GM12874 (cell line): Measurements from ENCODE around the gene CRYBG1.

ENCODE experiments used
- TF ChIP-seq, protein P1 (sequence below): IDR thresholded peaks from 2 replicates; pipeline ENCODE4 v1.5.1; 2011; ENCODE audit warnings: low read depth, mild to moderate bottlenecking, control low read depth, low read length, moderate library complexity; ENCODE audit not compliant: insufficient read depth

The CRYBG1 gene

DNA sequence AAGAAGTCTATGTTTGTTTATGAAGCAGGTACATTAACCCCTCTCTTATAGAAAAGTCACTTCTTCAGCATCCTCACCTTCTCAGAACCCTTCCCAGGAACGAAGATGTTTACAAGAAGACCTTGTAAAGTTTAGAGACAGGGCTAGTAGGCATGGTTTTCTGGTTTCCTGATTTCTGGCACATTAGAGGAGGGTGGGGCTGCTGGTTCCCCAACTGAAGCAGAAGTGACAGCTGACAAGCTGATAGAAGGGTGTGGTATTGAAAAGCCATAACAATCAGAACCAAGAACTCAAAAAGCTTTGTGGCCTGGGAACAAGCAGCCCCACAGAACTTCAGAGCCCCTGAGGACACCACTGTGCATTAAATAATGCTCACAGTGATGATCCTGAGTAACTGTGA is 177.6 kb downstream of the CRYBG1 start:
- TF ChIP-seq, protein P1, sequence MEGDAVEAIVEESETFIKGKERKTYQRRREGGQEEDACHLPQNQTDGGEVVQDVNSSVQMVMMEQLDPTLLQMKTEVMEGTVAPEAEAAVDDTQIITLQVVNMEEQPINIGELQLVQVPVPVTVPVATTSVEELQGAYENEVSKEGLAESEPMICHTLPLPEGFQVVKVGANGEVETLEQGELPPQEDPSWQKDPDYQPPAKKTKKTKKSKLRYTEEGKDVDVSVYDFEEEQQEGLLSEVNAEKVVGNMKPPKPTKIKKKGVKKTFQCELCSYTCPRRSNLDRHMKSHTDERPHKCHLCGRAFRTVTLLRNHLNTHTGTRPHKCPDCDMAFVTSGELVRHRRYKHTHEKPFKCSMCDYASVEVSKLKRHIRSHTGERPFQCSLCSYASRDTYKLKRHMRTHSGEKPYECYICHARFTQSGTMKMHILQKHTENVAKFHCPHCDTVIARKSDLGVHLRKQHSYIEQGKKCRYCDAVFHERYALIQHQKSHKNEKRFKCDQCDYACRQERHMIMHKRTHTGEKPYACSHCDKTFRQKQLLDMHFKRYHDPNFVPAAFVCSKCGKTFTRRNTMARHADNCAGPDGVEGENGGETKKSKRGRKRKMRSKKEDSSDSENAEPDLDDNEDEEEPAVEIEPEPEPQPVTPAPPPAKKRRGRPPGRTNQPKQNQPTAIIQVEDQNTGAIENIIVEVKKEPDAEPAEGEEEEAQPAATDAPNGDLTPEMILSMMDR: no peak

DNA sequence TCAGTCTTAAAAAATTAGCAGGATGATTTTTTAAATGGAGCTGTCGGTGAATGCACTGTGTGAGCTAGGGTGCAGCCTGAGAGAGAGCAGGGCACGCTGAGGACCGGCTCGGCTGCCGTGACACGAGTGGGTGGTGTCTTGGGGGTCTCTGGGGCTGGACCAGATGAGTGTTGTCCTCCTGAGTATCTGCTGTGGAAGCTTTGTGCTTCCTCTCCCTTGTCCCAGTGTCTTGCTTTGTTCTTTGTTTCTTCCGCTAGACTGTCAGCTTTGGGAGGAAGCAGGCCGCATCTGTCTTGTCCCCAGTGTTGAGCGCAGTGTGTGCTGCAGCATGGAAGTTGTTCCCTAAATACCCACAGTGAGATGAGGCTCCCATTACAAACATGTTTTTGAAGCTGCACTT is 179.4 kb downstream of the CRYBG1 start:
- TF ChIP-seq, protein P1: no peak

DNA sequence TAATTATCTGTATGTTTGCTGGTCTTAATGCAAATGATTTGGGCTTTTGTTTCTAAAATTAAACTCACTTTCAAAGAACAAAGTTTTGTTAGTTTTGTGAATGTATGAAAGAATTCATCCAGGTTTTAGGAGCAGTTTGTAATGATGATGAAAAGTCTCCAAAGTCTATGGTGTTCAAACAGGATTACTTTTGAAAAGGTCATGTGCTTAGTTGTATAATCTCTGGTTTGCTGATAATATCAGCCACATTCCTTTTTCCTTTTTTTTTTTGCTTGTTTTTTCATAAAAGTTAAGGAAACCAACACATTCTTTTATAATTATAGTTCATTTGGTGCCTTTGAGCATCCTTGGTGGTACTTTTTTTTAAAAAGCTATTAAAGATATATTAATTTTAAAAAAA is 179.9 kb downstream of the CRYBG1 start:
- TF ChIP-seq, protein P1: no peak

DNA sequence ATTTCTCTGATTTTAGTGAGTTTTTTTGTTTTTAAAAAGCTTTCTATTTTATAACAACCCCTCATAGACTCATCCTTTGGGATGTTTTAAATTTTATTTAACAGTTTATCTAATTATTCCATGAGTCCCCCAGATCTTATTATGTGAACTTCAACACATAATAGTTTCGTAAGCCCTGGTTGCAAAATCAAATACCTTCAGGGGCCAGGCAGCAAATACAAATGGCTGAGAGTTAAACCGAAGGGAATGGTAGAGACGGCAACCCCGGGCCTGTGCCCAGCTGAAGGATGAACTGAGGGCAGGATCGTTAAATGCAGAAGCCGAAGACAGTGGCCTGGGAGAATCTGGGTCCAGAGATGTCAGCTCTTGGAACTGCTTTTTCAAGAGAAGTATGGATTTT is 180.4 kb downstream of the CRYBG1 start:
- TF ChIP-seq, protein P1: no peak

DNA sequence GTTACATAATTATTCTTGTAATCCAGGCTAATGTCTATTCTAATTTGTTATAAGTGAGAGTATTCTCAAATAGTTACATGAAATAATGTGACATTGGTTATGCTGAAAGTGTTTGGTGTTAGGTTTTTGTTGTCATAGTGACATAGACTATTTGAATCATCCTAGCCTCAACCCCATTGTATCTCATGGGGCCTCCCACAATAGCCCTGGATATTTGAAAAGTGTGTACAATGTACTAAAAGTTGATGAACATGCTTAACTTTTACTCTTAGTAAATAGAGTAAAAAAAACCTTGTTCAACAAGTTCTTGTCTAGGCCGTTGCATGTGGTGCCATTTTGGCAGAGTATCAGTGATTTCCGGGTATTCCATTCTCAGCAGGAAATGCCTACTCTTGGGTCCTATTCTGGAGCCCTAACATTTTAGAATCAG is 185.8 kb downstream of the CRYBG1 start:
- TF ChIP-seq, protein P1: no peak

DNA sequence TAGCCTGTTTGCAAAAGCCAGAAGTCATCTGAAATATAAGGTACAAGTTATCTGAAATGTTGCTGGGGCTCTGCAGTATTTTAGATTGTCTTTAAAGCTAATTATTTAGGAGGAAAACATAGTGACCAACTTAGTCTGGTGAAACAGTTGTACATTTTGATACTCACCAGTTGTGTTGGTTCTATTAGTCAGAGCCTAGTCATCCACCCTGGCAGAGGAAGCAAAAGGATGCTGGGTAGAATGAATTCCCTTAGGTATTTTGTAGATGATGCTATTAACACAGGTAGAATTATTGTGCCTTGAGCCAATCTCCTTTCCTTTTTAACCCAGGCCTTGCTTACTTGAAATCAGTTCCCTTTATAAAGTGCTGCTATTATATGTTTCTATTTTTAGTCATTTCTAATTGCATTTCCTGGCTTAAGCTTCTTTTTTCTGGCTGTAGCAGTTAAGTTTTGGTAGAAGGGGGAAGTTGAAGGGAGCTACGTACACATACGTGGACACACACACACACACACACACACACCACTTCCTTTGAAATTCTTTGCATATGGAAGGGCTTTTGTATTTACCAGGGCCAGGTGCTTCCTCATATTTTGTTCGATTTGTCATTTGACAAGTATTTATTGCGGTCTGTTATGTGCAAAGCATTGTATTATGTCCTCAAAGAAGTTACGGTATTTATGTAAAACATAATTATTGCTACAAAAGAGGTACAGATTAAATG is 186.3 kb downstream of the CRYBG1 start:
- TF ChIP-seq, protein P1: no peak

DNA sequence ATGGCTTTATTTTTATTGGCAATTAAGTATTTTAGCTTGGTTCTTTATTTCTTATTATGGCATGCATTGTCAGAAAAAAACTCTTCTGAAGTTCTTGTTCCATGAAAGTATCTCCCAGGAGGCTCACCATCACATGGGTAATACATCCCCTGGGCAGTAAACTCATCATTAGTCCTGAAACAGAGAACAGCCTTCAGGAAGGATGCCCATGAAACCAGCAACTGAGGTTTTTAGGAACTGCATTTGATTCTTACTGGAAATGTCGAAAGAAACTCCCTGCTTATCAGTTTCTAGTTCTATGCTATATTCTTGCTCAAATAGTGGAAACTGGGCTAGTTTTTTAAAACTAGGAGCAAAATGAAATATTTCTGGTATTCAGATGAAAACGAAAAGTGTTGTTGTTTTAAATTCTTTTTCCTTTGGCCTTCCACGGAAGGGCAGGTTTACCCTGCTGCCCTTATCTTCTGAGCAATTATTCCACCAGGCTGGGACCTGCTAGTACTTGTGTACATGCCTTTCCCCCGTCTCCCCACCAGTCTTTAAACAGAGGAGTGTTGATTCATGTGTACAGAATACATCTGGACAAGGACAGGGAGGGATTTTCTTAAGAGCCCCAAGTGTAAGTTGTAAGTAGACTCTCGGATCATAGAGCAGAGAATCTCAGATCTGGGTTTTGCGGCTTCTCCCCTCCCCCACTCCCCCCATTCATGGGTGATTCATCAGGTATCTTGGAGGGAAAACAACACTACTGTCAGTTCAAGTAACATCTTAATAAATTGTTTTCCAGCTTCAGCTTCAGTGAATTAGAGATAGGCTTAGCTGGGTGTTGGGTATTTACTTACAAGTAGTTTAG is 187.3 kb downstream of the CRYBG1 start:
- TF ChIP-seq, protein P1: no peak
